AG04449 (cell line): ENCODE results near the gene DCST1.

Source experiments
- CTCF ChIA-PET: fragments of 350-600 bp; formaldehyde crosslinking; extraction: SDS; loops from one replicate; lab custom pipeline; 2021; ENCODE audit warnings: antibody characterized with exemption; lab: Yijun Ruan, JAX
- POLR2A ChIA-PET: fragments of 400-600, 350-600 bp; formaldehyde crosslinking; extraction: SDS; loops from one replicate; lab custom pipeline; 2020; ENCODE audit warnings: antibody characterized with exemption, inconsistent platforms; lab: Yijun Ruan, JAX
- DNase-seq: peaks from one replicate; pipeline ENCODE4 v3.0.0-alpha.2; 2010; ENCODE audit warnings: low read depth, low spot score
- H3K4me3 ChIP-seq: 2 replicates; pipeline ENCODE4 v1.5.1; 2011; ENCODE audit warnings: low read depth, mild to moderate bottlenecking, control low read depth, low read length
- TF ChIP-seq, protein P1 (sequence below): IDR thresholded peaks from one replicate; pipeline ENCODE4 v1.5.1; 2011; ENCODE audit warnings: mild to moderate bottlenecking, moderate library complexity, low read length, control low read depth, inconsistent platforms; ENCODE audit not compliant: insufficient read depth; ENCODE audit errors: missing control alignments

The DCST1 gene

DNA sequence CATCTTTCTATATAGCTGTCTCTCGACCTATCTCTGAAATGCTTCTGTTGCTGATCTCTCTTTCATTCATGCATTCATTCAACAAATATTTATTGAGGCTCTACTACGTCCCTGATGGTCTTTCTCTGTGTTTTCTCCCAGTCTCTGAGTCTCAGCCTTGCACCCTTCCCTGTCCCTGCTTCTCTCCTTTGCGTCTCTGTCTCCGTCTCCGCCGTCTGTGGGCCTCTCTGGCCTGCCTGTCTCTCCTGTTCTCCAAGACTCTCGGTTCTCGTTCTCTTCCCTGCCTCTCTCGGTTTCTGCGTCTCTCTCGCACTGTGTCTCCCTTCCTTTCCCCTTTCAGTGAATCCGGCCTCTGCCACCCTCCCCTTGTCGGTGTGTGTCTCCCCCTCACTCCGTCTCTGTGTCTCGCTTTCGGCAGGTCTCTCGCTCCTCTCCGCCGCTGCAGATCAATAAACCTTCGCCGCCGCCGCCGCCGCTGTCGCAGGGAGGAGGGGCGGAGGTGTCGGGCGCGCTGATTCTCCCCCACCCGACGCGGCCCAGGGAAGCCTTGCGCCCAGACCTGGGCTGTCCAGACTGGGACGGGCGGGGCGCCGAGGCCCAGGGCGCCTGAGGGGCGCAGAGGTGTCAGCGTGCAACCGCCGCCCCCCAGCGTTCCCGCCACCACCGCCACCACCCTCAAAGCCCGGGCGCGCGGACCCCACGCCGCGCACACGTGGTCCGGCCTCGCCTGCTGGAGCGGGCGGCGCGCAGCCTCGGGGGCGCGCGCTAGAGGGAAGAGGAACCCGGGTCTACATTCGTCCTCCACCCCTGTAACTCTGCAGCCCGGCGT is 48.1 kb downstream of the DCST1 start:
- no peak overlapping the region for H3K4me3 ChIP-seq
- no peak for DNase-seq
- POLR2A ChIA-PET = no interaction called here

GRCh38 chr1:155082301-155083051 is 48.9 kb downstream of the DCST1 start:
- no peak for DNase-seq
- POLR2A ChIA-PET = no interaction called here

More for the DNA sequence above, 48.1 kb downstream of the DCST1 start:
- CTCF ChIA-PET = interaction anchor here (0.8 to 5.5 kb wide), 11 partner anchors 10 to 93 kb away, joined by 3 to 212 read pairs (median 5); partner anchors contain the start of genes EFNA4 and KRTCAP2
- TF ChIP-seq, protein P1, sequence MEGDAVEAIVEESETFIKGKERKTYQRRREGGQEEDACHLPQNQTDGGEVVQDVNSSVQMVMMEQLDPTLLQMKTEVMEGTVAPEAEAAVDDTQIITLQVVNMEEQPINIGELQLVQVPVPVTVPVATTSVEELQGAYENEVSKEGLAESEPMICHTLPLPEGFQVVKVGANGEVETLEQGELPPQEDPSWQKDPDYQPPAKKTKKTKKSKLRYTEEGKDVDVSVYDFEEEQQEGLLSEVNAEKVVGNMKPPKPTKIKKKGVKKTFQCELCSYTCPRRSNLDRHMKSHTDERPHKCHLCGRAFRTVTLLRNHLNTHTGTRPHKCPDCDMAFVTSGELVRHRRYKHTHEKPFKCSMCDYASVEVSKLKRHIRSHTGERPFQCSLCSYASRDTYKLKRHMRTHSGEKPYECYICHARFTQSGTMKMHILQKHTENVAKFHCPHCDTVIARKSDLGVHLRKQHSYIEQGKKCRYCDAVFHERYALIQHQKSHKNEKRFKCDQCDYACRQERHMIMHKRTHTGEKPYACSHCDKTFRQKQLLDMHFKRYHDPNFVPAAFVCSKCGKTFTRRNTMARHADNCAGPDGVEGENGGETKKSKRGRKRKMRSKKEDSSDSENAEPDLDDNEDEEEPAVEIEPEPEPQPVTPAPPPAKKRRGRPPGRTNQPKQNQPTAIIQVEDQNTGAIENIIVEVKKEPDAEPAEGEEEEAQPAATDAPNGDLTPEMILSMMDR = no peak

GRCh38 chr1:155083052-155083541 is 49.5 kb downstream of the DCST1 start:
- POLR2A ChIA-PET = no interaction called here

More at GRCh38 chr1:155082301-155083051, 48.9 kb downstream of the DCST1 start:
- CTCF ChIA-PET = interaction anchor here (1.9 to 5.5 kb wide), 3 partner anchors 22 to 87 kb away, joined by 11 to 212 read pairs (median 117); partner anchors contain the start of genes EFNA4 and KRTCAP2
- H3K4me3 ChIP-seq = no peak overlapping the region
- TF ChIP-seq, protein P1 = no peak

GRCh38 chr1:155083865-155084721 is 50.5 kb downstream of the DCST1 start:
- TF ChIP-seq, protein P1 = peak; percentile 19
- peak overlapping the region; percentile 57 for H3K4me3 ChIP-seq
- ChIA-PET POLR2A (interaction anchor here (1.0 to 1.8 kb wide), 3 partner anchors 89 to 123 kb away, joined by 3 to 6 read pairs (median 5); partner anchors contain the start of genes KRTCAP2 and PYGO2), CTCF (interaction anchor here (0.8 to 5.5 kb wide), 33 partner anchors 8 to 758 kb away, joined by 3 to 212 read pairs (median 6); partner anchors contain the start of genes ADAM15, ATP8B2, EFNA4 and KRTCAP2)
- DNase-seq = no peak

More at GRCh38 chr1:155083052-155083541, 49.5 kb downstream of the DCST1 start:
- no peak overlapping the region for H3K4me3 ChIP-seq
- TF ChIP-seq, protein P1 = no peak
- CTCF ChIA-PET = interaction anchor here (0.8 to 5.5 kb wide), 6 partner anchors 9 to 413 kb away, joined by 3 to 212 read pairs (median 8); partner anchors contain the start of genes EFNA4 and KRTCAP2
- DNase-seq = no peak

GRCh38 chr1:155084722-155085503 is 51.3 kb downstream of the DCST1 start:
- ChIA-PET POLR2A (interaction anchor here (0.7 to 1.8 kb wide), 5 partner anchors 44 to 124 kb away, joined by 3 to 6 read pairs (median 5); partner anchors contain the start of genes KRTCAP2 and PYGO2), CTCF (interaction anchor here (0.5 to 5.5 kb wide), 69 partner anchors 10 to 759 kb away, joined by 3 to 212 read pairs (median 5); partner anchors contain the start of genes ADAM15, ATP8B2, CKS1B and DPM3)
- peak; percentile 41 for DNase-seq
- peak overlapping the region; percentile 89 for H3K4me3 ChIP-seq
- TF ChIP-seq, protein P1 = peak; percentile 97
